GM12892 (cell line): ENCODE data around the gene HOXA11.

Source experiments
- POLR2A ChIP-seq: IDR thresholded peaks from 2 replicates; pipeline ENCODE4 v1.6.1; 2011; ENCODE audit warnings: low read depth, low read length, control low read depth
- POLR2AphosphoS5 ChIP-seq: IDR thresholded peaks from 2 replicates; pipeline ENCODE4 v1.6.1; 2011; ENCODE audit warnings: low read depth, low read length, control low read depth
- TAF1 ChIP-seq: IDR thresholded peaks from 2 replicates; pipeline ENCODE4 v1.6.1; 2011; ENCODE audit warnings: low read depth, mild to moderate bottlenecking, control low read depth, low read length, borderline replicate concordance

DNA sequence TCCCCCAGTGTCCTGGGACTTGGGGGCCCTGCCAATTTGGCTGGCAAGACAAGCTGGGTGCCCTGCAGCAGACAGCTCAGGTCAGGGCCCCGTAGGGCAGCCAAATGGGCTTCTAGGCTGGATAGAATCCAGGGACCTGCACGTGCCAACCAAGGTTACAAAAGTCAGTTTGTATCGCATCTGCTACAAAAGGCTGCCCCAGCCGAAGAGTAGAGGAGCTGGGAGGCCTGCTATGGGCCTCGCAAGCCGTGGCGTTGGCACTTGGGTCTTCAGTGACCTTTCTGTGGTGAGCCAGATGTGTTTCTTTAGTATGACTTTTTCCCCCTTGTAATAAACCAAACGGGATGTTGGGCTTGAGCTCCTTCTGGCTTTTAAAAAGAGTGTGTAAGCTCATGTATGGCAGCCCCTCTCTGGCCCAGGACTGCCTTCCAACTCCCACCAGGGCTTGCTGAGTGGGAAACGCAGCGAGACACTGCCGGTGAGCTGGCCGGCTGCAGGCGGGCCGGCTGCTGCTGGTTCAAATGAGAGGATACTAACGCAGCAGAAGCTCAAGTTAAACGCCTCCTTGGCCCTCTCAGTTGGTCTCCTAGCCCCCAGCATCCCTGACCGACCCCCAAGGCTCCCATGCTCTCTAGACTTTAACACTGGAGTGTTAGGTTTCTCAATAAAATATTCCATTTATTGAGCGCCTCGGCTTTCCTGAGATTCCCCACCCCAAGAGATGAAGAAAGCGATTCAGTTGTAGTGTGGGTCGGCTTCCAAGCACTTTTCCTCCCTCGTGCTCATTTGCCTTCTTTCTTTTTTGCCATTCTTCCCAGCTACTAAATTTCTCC, 7.9 kb downstream of the HOXA11 start:
- TF ChIP-seq TAF1 (no peak), POLR2A (no peak), POLR2AphosphoS5 (no peak)
